Left lobe of liver (tissue), 2 donors: Measurements from ENCODE around the gene HS3ST5. TPM values are rescaled to one million over a fixed set of nuclear protein-coding genes. Genes with fewer than 3 reads are reported as not detected.
"Not testable (repeated sequence)": the region's sequence is repeated elsewhere in the genome, so short reads cannot be mapped to it uniquely, and the experiment has no call there.

Experiments
- ATAC-seq: fragments of 200-7000 bp; cut with Tn5 transposase; one replicate; pipeline ENCODE4 v1.9.1; 2020; ENCODE audit warnings: mild to moderate bottlenecking, moderate library complexity
- DNase-seq: peaks from one replicate; pipeline ENCODE4 v3.0.0-alpha.2; 2020; ENCODE audit warnings: low spot score
- total RNA-seq: library from RNA; stranded (reverse); gene quantifications from one replicate; pipeline ENCODE4 v1.2.1, GENCODE V29; 2021
- donor health status: DM: no; HTN: no; CAD: no; lungs with moderate emphysema.
- donor health status: DM: no; HTN: yes; CAD: no.

Gene HS3ST5
- total RNA-seq, 1 donor from 2014 or later = not detected

- DNase-seq (no peak), ATAC-seq (no peak)
These were observed 62.4 kb downstream of the HS3ST5 start for GRCh38 chr6:114280239-114280982.

GRCh38 chr6:114277220-114277619 is 65.6 kb downstream of the HS3ST5 start:
- DNase-seq (no peak), ATAC-seq (no peak)

GRCh38 chr6:114276783-114277182 is 66.0 kb downstream of the HS3ST5 start:
- no peak for ATAC-seq
- no peak for DNase-seq

- no peak for ATAC-seq
These were observed 68.0 kb downstream of the HS3ST5 start for GRCh38 chr6:114274836-114275235.

GRCh38 chr6:114272582-114272981 is 70.2 kb downstream of the HS3ST5 start:
- no peak for DNase-seq
- no peak for ATAC-seq

More at GRCh38 chr6:114274836-114275235, 68.0 kb downstream of the HS3ST5 start:
- no peak for DNase-seq

GRCh38 chr6:114271405-114271804 is 71.4 kb downstream of the HS3ST5 start:
- DNase-seq (no peak), ATAC-seq (no peak)

GRCh38 chr6:114267897-114268296 is 74.9 kb downstream of the HS3ST5 start:
- ATAC-seq (no peak), DNase-seq (no peak)

GRCh38 chr6:114260810-114261209 is 82.0 kb downstream of the HS3ST5 start:
- DNase-seq (no peak), ATAC-seq (no peak)

- no peak for ATAC-seq
These were observed 84.4 kb downstream of the HS3ST5 start for GRCh38 chr6:114258376-114258775.

GRCh38 chr6:114253431-114253830 is 89.4 kb downstream of the HS3ST5 start:
- DNase-seq = no peak
- no peak for ATAC-seq

More at GRCh38 chr6:114258376-114258775, 84.4 kb downstream of the HS3ST5 start:
- DNase-seq = no peak

- no peak for DNase-seq
- no peak for ATAC-seq
These were observed 93.3 kb downstream of the HS3ST5 start for GRCh38 chr6:114249522-114249921.

GRCh38 chr6:114247101-114247500 is 95.7 kb downstream of the HS3ST5 start:
- no peak for ATAC-seq
- DNase-seq = no peak

- no peak for ATAC-seq
- no peak for DNase-seq
These were observed 102.0 kb downstream of the HS3ST5 start for GRCh38 chr6:114240796-114241195.

- ATAC-seq = no peak
These were observed 114.1 kb downstream of the HS3ST5 start for GRCh38 chr6:114228675-114229074.

GRCh38 chr6:114227944-114228468 is 114.8 kb downstream of the HS3ST5 start:
- ATAC-seq = no peak

More at GRCh38 chr6:114228675-114229074, 114.1 kb downstream of the HS3ST5 start:
- DNase-seq = no peak

GRCh38 chr6:114220241-114220640 is 122.6 kb downstream of the HS3ST5 start:
- ATAC-seq (no peak), DNase-seq (no peak)

More at GRCh38 chr6:114227944-114228468, 114.8 kb downstream of the HS3ST5 start:
- DNase-seq = no peak

- ATAC-seq = no peak
- no peak for DNase-seq
These were observed 124.1 kb downstream of the HS3ST5 start for GRCh38 chr6:114218437-114219340.

GRCh38 chr6:114217996-114218395 is 124.8 kb downstream of the HS3ST5 start:
- ATAC-seq = not testable (repeated sequence)

GRCh38 chr6:114216789-114217467 is 125.9 kb downstream of the HS3ST5 start:
- ATAC-seq (no peak), DNase-seq (no peak)

More at GRCh38 chr6:114217996-114218395, 124.8 kb downstream of the HS3ST5 start:
- not testable (repeated sequence) for DNase-seq

- ATAC-seq (no peak), DNase-seq (no peak)
These were observed 132.4 kb downstream of the HS3ST5 start for GRCh38 chr6:114210467-114210866.

GRCh38 chr6:114203460-114203859 is 139.4 kb downstream of the HS3ST5 start:
- ATAC-seq (no peak), DNase-seq (no peak)
